HepG2 (cell line): ENCODE results near the gene INHBE. TPM values are rescaled to one million over a fixed set of nuclear protein-coding genes. Genes with fewer than 3 reads are reported as not detected.
"Not testable (repeated sequence)": the region's sequence is repeated elsewhere in the genome, so short reads cannot be mapped to it uniquely, and the experiment has no call there.

ENCODE experiments used
- ATAC-seq: fragments of 200-7000 bp; cut with Tn5 transposase; 3 replicates; pipeline ENCODE4 v1.9.1; 2020; ENCODE audit warnings: mild to moderate bottlenecking, moderate library complexity
- BruUV-seq: library from RNA; stranded (reverse); fragments of 400-500 nt; replicated peaks from 2 replicates; lab custom pipeline; 2021; lab: Mats Ljungman, UMichigan
- CTCF ChIA-PET: fragments of 300-600 bp; formaldehyde crosslinking; extraction: SDS; loops from one replicate; lab custom pipeline; 2021; ENCODE audit warnings: low total read pairs, inconsistent platforms, low intra/inter-chr PET ratio; lab: Yijun Ruan, JAX
- POLR2A ChIA-PET: fragments of 350-600 bp; sonication (Branson Sonifier 250); formaldehyde crosslinking; loops from one replicate; lab custom pipeline; 2020; ENCODE audit warnings: antibody characterized with exemption, inconsistent platforms; lab: Yijun Ruan, JAX
- DNase-seq: peaks from one replicate; pipeline ENCODE4 v3.0.0-alpha.2; 2015; ENCODE audit warnings: low spot score
- FAIRE-seq: peaks from 3 replicates; lab custom pipeline; 2011; peaks lifted over from hg19 to GRCh38; lab: Jason Lieb, UNC
- H2AFZ ChIP-seq: one replicate; pipeline ENCODE4 v1.6.1; 2011; ENCODE audit warnings: low read length, inconsistent platforms
- H3K27ac ChIP-seq: fragments of 300-600 bp; 3 replicates; pipeline ENCODE4 v1.8.0; 2011; ENCODE audit warnings: mixed run types, mild to moderate bottlenecking, mixed read lengths, low read length, inconsistent platforms; ENCODE audit not compliant: insufficient read depth; ENCODE audit errors: extremely low read length
- H3K27me3 ChIP-seq, 2 experiments: fragments of 200-600 bp in 1 of 2; 2 replicates in 1 of 2; 3 replicates in 1 of 2; pipeline versions ENCODE4 v1.6.0 to v1.8.0; 2011; ENCODE audit warnings: low read length in 2 of 2, mild to moderate bottlenecking in 2 of 2, moderate library complexity in 2 of 2, inconsistent platforms in 1 of 2; ENCODE audit not compliant: insufficient read depth in 2 of 2, control insufficient read depth in 1 of 2
- H3K36me3 ChIP-seq, 2 experiments: fragments of 200-600 bp in 1 of 2; replicated peaks in 1 of 2; 2 replicates in 1 of 2; 3 replicates in 1 of 2; pipeline versions ENCODE4 v1.5.1 to v1.8.0; 2011; ENCODE audit warnings: low read length in 2 of 2, inconsistent platforms in 1 of 2; ENCODE audit not compliant: insufficient read depth in 2 of 2, control insufficient read depth in 1 of 2
- H3K4me1 ChIP-seq: 2 replicates; pipeline ENCODE4 v1.5.1; 2012; ENCODE audit warnings: low read length, inconsistent platforms; ENCODE audit not compliant: insufficient read depth
- H3K4me2 ChIP-seq: 2 replicates; pipeline ENCODE4 v1.6.0; 2011; ENCODE audit warnings: low read depth, low read length, inconsistent platforms
- H3K4me3 ChIP-seq, 3 experiments: fragments of 200-600 bp in 1 of 3; sonication (generic), shearing (Covaris generic) in 1 of 3; replicated peaks in 1 of 3; 2 replicates each; pipeline ENCODE4 v1.5.1; 2011 to 2016; ENCODE audit warnings: low read length in 3 of 3, inconsistent platforms in 2 of 3, low read depth in 2 of 3, mild to moderate bottlenecking in 2 of 3, control low read depth in 1 of 3, mixed read lengths in 1 of 3; ENCODE audit not compliant: insufficient read depth in 1 of 3
- H3K79me2 ChIP-seq: one replicate; pipeline ENCODE4 v1.6.1; 2011; ENCODE audit warnings: low read length, inconsistent platforms; ENCODE audit not compliant: insufficient read depth
- H3K9ac ChIP-seq: 2 replicates; pipeline ENCODE4 v1.6.0; 2011; ENCODE audit warnings: mild to moderate bottlenecking, low read depth, low read length, inconsistent platforms; ENCODE audit not compliant: insufficient read depth
- H3K9me3 ChIP-seq: 2 replicates; pipeline ENCODE4 v1.5.1; 2012; ENCODE audit warnings: mild to moderate bottlenecking, low read length
- H4K20me1 ChIP-seq: 2 replicates; pipeline ENCODE4 v1.6.0; 2011; ENCODE audit warnings: inconsistent platforms, mild to moderate bottlenecking, low read length, moderate library complexity; ENCODE audit not compliant: insufficient read depth
- ELK4 ChIP-seq: sonication (generic); formaldehyde crosslinking; IDR thresholded peaks from 2 replicates; pipeline ENCODE4 v1.9.0; 2021; ENCODE audit warnings: missing genetic modification reagents, borderline replicate concordance
- SNAPC2 ChIP-seq: sonication (generic); formaldehyde crosslinking; IDR thresholded peaks from 2 replicates; pipeline ENCODE4 v1.8.1; 2022; ENCODE audit warnings: mild to moderate bottlenecking, missing genetic modification reagents
- ZHX2 ChIP-seq, 2 experiments: sonication (generic) in 1 of 2; formaldehyde crosslinking in 1 of 2; IDR thresholded peaks; 2 replicates each; pipeline versions ENCODE4 v1.6.1 to v1.9.0; 2014 to 2022; ENCODE audit warnings: antibody characterized with exemption in 1 of 2, borderline replicate concordance in 1 of 2, inconsistent platforms in 1 of 2, low read depth in 1 of 2, missing genetic modification reagents in 1 of 2
- ZNF780A ChIP-seq: sonication (generic); formaldehyde crosslinking; IDR thresholded peaks from 2 replicates; pipeline ENCODE4 v1.8.0; 2022; ENCODE audit warnings: mild to moderate bottlenecking, missing genetic modification reagents, moderate library complexity
- WGBS: methylation state at CpG from one replicate; pipeline ENCODE4 v1.1.6; 2017; ENCODE audit warnings: low lambda C conversion rate; 5-methylcytosine and 5-hydroxymethylcytosine counted together
- in situ Hi-C: cut with HindIII; loops from 2 replicates; pipeline ENCODE4 v1.10.0; 2017; ENCODE audit warnings: low pct_unique_long_range_greater_than_20kb; ENCODE audit not compliant: extremely low pct_ligation_motif_present
- intact Hi-C: fragments of 100-400 bp; cut with micrococcal nuclease; formaldehyde crosslinking; loops from one replicate; pipeline ENCODE4 v1.10.0; 2022; ENCODE audit not compliant: unreplicated experiment
- polyA plus RNA-seq, 8 experiments: library from polyadenylated mRNA; depleted of rRNA in 3 of 8; stranded (reverse) in 7 of 8; unstranded in 1 of 8; fragments of >200 nt; fragmentation: Illumina TruSeq in 4 of 8; extraction: Trizol in 4 of 8; gene quantifications; 2 replicates each; pipeline versions ENCODE4 v1.2.1 to v1.2.3, GENCODE V29; 2011 to 2016; ENCODE audit warnings: low read depth in 4 of 8, missing spikeins in 1 of 8, mixed read lengths in 1 of 8; ENCODE audit not compliant: insufficient read depth in 1 of 8
- total RNA-seq, 5 experiments: library from RNA; depleted of rRNA; stranded (reverse); fragments of >200 nt; fragmentation: Illumina TruSeq; extraction: Trizol; gene quantifications; 2 replicates each; pipeline ENCODE4 v1.2.3, GENCODE V29; 2016; ENCODE audit warnings: low read depth in 1 of 5

INHBE gene
- total and polyA plus RNA-seq, 2 of the 13 experiments (the other 11 are each of a cell fraction or from before 2014, with no cell fraction given) = 17.0 to 32.0 TPM

- TF ChIP-seq ZHX2 (IDR thresholded peaks at IDR 0.05; ENCODE audit: low read depth) = no peak
- TF ChIP-seq ZHX2 (CRISPR knock-in tag; IDR thresholded peaks at IDR 0.05; ENCODE audit: borderline replicate concordance) = no peak
- TF ChIP-seq ELK4 (CRISPR knock-in tag) = no peak
- no peak for TF ChIP-seq ZNF780A
- TF ChIP-seq SNAPC2 (CRISPR knock-in tag) = no peak
These were observed 13.2 kb upstream of the INHBE start (continued) for GRCh38 chr12:57441846-57442427.

- H3K4me1 ChIP-seq, H3K36me3 ChIP-seq, BruUV-seq, H3K79me2 ChIP-seq, H2AFZ ChIP-seq, H3K4me3 ChIP-seq, CTCF ChIA-PET, H3K9ac ChIP-seq, in situ Hi-C loops, H3K27ac ChIP-seq, H3K4me2 ChIP-seq, H3K9me3 ChIP-seq, ATAC-seq, FAIRE-seq, H3K27me3 ChIP-seq, H4K20me1 ChIP-seq, intact Hi-C loops, DNase-seq: not testable (repeated sequence)
- WGBS = 84% methylated on average over 6 of the region's 6 CpGs
- POLR2A ChIA-PET = interaction anchor here (1.1 kb wide), 1 partner anchor 10 kb away, joined by 3 read pairs; the partner anchor contains the start of gene INHBC
These were observed 10.8 kb upstream of the INHBE start for GRCh38 chr12:57444337-57444736.
